Keratinocyte (primary cell): ENCODE measurements around the gene KRCC1. TPM values are rescaled to one million over a fixed set of nuclear protein-coding genes. Genes with fewer than 3 reads are reported as not detected.

Source experiments
- DNase-seq: peaks from one replicate; pipeline ENCODE4 v3.0.0-alpha.2; 2011; ENCODE audit warnings: low read depth, missing footprints, low spot score
- FAIRE-seq: peaks from 2 replicates; lab custom pipeline; 2011; peaks lifted over from hg19 to GRCh38; lab: Jason Lieb, UNC
- H2AFZ ChIP-seq: 2 replicates; pipeline ENCODE4 v1.6.0; 2012; ENCODE audit warnings: low read length, control low read depth, inconsistent platforms; ENCODE audit not compliant: control insufficient read depth
- H3K27ac ChIP-seq: 2 replicates; pipeline ENCODE4 v1.5.1; 2011; ENCODE audit warnings: low read length; ENCODE audit not compliant: control insufficient read depth, insufficient read depth
- H3K27me3 ChIP-seq: 3 replicates; pipeline ENCODE4 v1.6.0; 2011; ENCODE audit warnings: low read length; ENCODE audit not compliant: control insufficient read depth, insufficient read depth; ENCODE audit errors: extremely low read depth
- H3K36me3 ChIP-seq, 2 experiments: 2 replicates in 1 of 2; 3 replicates in 1 of 2; pipeline ENCODE4 v1.5.1; 2011; ENCODE audit warnings: low read length in 2 of 2, mild to moderate bottlenecking in 1 of 2; ENCODE audit not compliant: control insufficient read depth in 2 of 2, insufficient read depth in 2 of 2; ENCODE audit errors: extremely low read depth in 1 of 2
- H3K4me1 ChIP-seq: 3 replicates; pipeline ENCODE4 v1.5.1; 2011; ENCODE audit warnings: low read length; ENCODE audit not compliant: control insufficient read depth, insufficient read depth; ENCODE audit errors: extremely low read depth
- H3K4me2 ChIP-seq: 3 replicates; pipeline ENCODE4 v1.6.0; 2011; ENCODE audit warnings: low read depth, low read length; ENCODE audit not compliant: control insufficient read depth, insufficient read depth; ENCODE audit errors: extremely low read depth
- H3K4me3 ChIP-seq, 3 experiments: fragments of 200-600 bp in 1 of 3; sonication (generic) in 1 of 3; 2 replicates in 2 of 3; 3 replicates in 1 of 3; pipeline ENCODE4 v1.5.1; 2011 to 2016; ENCODE audit warnings: low read length in 3 of 3, mild to moderate bottlenecking in 3 of 3, control low read depth in 2 of 3, inconsistent platforms in 1 of 3, low read depth in 1 of 3, mixed read lengths in 1 of 3, mixed run types in 1 of 3, moderate library complexity in 1 of 3; ENCODE audit not compliant: control insufficient read depth in 2 of 3, insufficient read depth in 2 of 3; ENCODE audit errors: extremely low read depth in 1 of 3
- H3K79me2 ChIP-seq: 2 replicates; pipeline ENCODE4 v1.6.0; 2012; ENCODE audit warnings: low read length; ENCODE audit not compliant: control insufficient read depth, insufficient read depth
- H3K9ac ChIP-seq: 3 replicates; pipeline ENCODE4 v1.6.0; 2011; ENCODE audit warnings: low read length; ENCODE audit not compliant: control insufficient read depth, insufficient read depth; ENCODE audit errors: extremely low read depth
- H3K9me1 ChIP-seq: 3 replicates; pipeline ENCODE4 v1.6.0; 2011; ENCODE audit warnings: low read length; ENCODE audit not compliant: control insufficient read depth, insufficient read depth; ENCODE audit errors: extremely low read depth
- H3K9me3 ChIP-seq: 2 replicates; pipeline ENCODE4 v1.5.1; 2012; ENCODE audit warnings: low read depth, low read length; ENCODE audit not compliant: control insufficient read depth
- H4K20me1 ChIP-seq: 3 replicates; pipeline ENCODE4 v1.6.0; 2011; ENCODE audit warnings: low read length; ENCODE audit not compliant: control insufficient read depth, insufficient read depth; ENCODE audit errors: extremely low read depth
- CTCF ChIP-seq, 3 experiments: IDR thresholded peaks in 1 of 3; conservative IDR thresholded peaks in 1 of 3; optimal IDR thresholded peaks in 1 of 3; 2 replicates in 2 of 3; 3 replicates in 1 of 3; pipeline versions ENCODE3 to v1.5.1; 2011; ENCODE audit warnings: low read length in 3 of 3, mild to moderate bottlenecking in 3 of 3, moderate library complexity in 2 of 3, control low read depth in 1 of 3, inconsistent platforms in 1 of 3; ENCODE audit not compliant: insufficient read depth in 2 of 3; ENCODE audit errors: extremely low read depth in 1 of 3
- EZH2 ChIP-seq: IDR thresholded peaks from one replicate; pipeline ENCODE4 v1.6.1; 2012; ENCODE audit warnings: inconsistent platforms, mild to moderate bottlenecking, low read length, moderate library complexity
- dilution Hi-C: fragments of 300-500 bp; cut with MboI; formaldehyde crosslinking; loops from one replicate; pipeline ENCODE4 v1.7.0; 2020; ENCODE audit warnings: low sequenced_read_pairs; ENCODE audit not compliant: extremely low pct_ligation_motif_present
- polyA plus RNA-seq, 5 experiments: library from polyadenylated mRNA; depleted of rRNA in 3 of 5; stranded (reverse) in 3 of 5; stranded (forward) in 1 of 5; unstranded in 1 of 5; fragments of >200 nt; gene quantifications; 1 replicate in 1 of 5; 2 replicates in 3 of 5; 3 replicates in 1 of 5; pipeline versions ENCODE4 v1.2.1 to v1.2.3, GENCODE V29; 2011 to 2012; ENCODE audit warnings: missing spikeins in 2 of 5, low read depth in 1 of 5, low replicate concordance in 1 of 5

KRCC1 gene
- polyA plus RNA-seq, 1 donor (not counting 4 experiments of a cell fraction or from before 2014, with no cell fraction given): 21.1 TPM

- FAIRE-seq: no peak
- H3K4me2 ChIP-seq: no peak overlapping the region
- TF ChIP-seq EZH2 (no peak), CTCF (optimal IDR thresholded peaks at IDR 0.05 in 1 of 3, IDR thresholded peaks at IDR 0.05 in 1 of 3, conservative IDR thresholded peaks at IDR 0.05 in 1 of 3; ENCODE audit: extremely low read depth in 1 of 3, insufficient read depth in 2 of 3, low read length in 3 of 3) (no peak)
Measured at GRCh38 chr2:88074854-88075292, 19.3 kb upstream of the KRCC1 start.

GRCh38 chr2:88074150-88074549 lies 18.6 kb upstream of the KRCC1 start:
- dilution Hi-C loops: no loop called here

More at GRCh38 chr2:88074854-88075292, 19.3 kb upstream of the KRCC1 start:
- H4K20me1 ChIP-seq: no peaks in the 10 kb centered on the region
- H2AFZ ChIP-seq: no peak overlapping the region
- DNase-seq: no peak
- no peak overlapping the region for H3K27ac ChIP-seq
- no peaks in the 10 kb centered on the region for H3K79me2 ChIP-seq
- no peaks in the 10 kb centered on the region for H3K36me3 ChIP-seq
- H3K4me1 ChIP-seq: no peaks in the 10 kb centered on the region
- no peak overlapping the region for H3K9ac ChIP-seq
- H3K9me3 ChIP-seq: no peaks in the 10 kb centered on the region
- dilution Hi-C loops: no loop called here
- H3K9me1 ChIP-seq: no peaks in the 10 kb centered on the region
- no peak overlapping the region for H3K4me3 ChIP-seq
- H3K27me3 ChIP-seq: no peaks in the 10 kb centered on the region

More at GRCh38 chr2:88074150-88074549, 18.6 kb upstream of the KRCC1 start:
- TF ChIP-seq CTCF (optimal IDR thresholded peaks at IDR 0.05 in 1 of 3, IDR thresholded peaks at IDR 0.05 in 1 of 3, conservative IDR thresholded peaks at IDR 0.05 in 1 of 3; ENCODE audit: extremely low read depth in 1 of 3, insufficient read depth in 2 of 3, low read length in 3 of 3): no peak
- no peak for TF ChIP-seq EZH2
- Histone ChIP-seq H2AFZ (no peak overlapping the region), H3K79me2 (no peaks in the 10 kb centered on the region), H3K27me3 (no peaks in the 10 kb centered on the region), H3K4me3 (no peak overlapping the region), H3K9ac (no peak overlapping the region), H4K20me1 (no peaks in the 10 kb centered on the region), H3K36me3 (no peaks in the 10 kb centered on the region), H3K27ac (no peak overlapping the region), H3K4me1 (no peaks in the 10 kb centered on the region), H3K4me2 (no peak overlapping the region), H3K9me1 (no peaks in the 10 kb centered on the region), H3K9me3 (no peaks in the 10 kb centered on the region)
- FAIRE-seq (no peak), DNase-seq (no peak)
